Smooth muscle cell (in vitro differentiated cells): ENCODE results near the gene MREG. TPM values are rescaled to one million over a fixed set of nuclear protein-coding genes. Genes with fewer than 3 reads are reported as not detected.

ENCODE experiments used
- DNase-seq: peaks from one replicate; lab custom pipeline; 2025; ENCODE audit not compliant: unreplicated experiment; lab: John Stamatoyannopoulos, UW
- H2AFZ ChIP-seq: fragments of 200-600 bp; sonication (generic); 2 replicates; pipeline ENCODE4 v1.6.0; 2016; ENCODE audit warnings: antibody characterized with exemption, low read depth, mild to moderate bottlenecking
- H3F3A ChIP-seq: fragments of 200-600 bp; sonication (generic); 2 replicates; pipeline ENCODE4 v1.6.0; 2017; ENCODE audit warnings: antibody characterized with exemption, low read depth
- H3K27ac ChIP-seq: fragments of 200-600 bp; sonication (generic); 2 replicates; pipeline ENCODE4 v1.5.1; 2016; ENCODE audit warnings: low read depth, mild to moderate bottlenecking
- H3K27me3 ChIP-seq: fragments of 200-600 bp; sonication (generic); 2 replicates; pipeline ENCODE4 v1.6.1; 2016; ENCODE audit warnings: low read depth, mild to moderate bottlenecking
- H3K36me3 ChIP-seq: fragments of 200-600 bp; sonication (generic); 2 replicates; pipeline ENCODE4 v1.5.1; 2016; ENCODE audit warnings: low read depth
- H3K4me1 ChIP-seq: fragments of 200-600 bp; sonication (generic); 2 replicates; pipeline ENCODE4 v1.5.1; 2016; ENCODE audit warnings: low read depth
- H3K4me2 ChIP-seq: fragments of 200-600 bp; sonication (generic); 2 replicates; pipeline ENCODE4 v1.6.0; 2016; ENCODE audit warnings: mild to moderate bottlenecking
- H3K4me3 ChIP-seq: fragments of 200-600 bp; sonication (generic); 2 replicates; pipeline ENCODE4 v1.5.1; 2016; ENCODE audit warnings: mild to moderate bottlenecking
- H3K79me2 ChIP-seq: fragments of 200-600 bp; sonication (generic); 2 replicates; pipeline ENCODE4 v1.6.0; 2016; ENCODE audit warnings: low read depth, mild to moderate bottlenecking
- H3K9ac ChIP-seq: fragments of 200-600 bp; sonication (generic); 2 replicates; pipeline ENCODE4 v1.6.0; 2016; ENCODE audit warnings: low read depth
- H3K9me3 ChIP-seq: fragments of 200-600 bp; sonication (generic); replicated peaks from 2 replicates; pipeline ENCODE4 v1.5.1; 2016; ENCODE audit warnings: low read depth
- H4K20me1 ChIP-seq: fragments of 200-600 bp; sonication (generic); 2 replicates; pipeline ENCODE4 v1.6.0; 2016; ENCODE audit warnings: low read depth
- CTCF ChIP-seq: fragments of 200-600 bp; sonication (generic); IDR thresholded peaks from 2 replicates; pipeline ENCODE4 v1.5.1; 2017; ENCODE audit warnings: borderline replicate concordance, mild to moderate bottlenecking, antibody characterized with exemption; ENCODE audit not compliant: insufficient read depth, poor library complexity, severe bottlenecking
- WGBS: methylation state at CpG from one replicate; pipeline ENCODE4 v1.1.7; 2016; ENCODE audit warnings: low lambda C conversion rate; 5-methylcytosine and 5-hydroxymethylcytosine counted together
- polyA plus RNA-seq: library from polyadenylated mRNA; unstranded; fragments of >200 nt; fragmentation: Nextera tagmentation; extraction: Ambion mirVana; gene quantifications from 2 replicates; pipeline ENCODE4 v1.2.1, GENCODE V29; 2016
- total RNA-seq: library from RNA; depleted of rRNA; stranded (reverse); fragments of >200 nt; gene quantifications from 2 replicates; pipeline ENCODE4 v1.2.3, GENCODE V29; 2014

Gene MREG
- total and polyA plus RNA-seq, 2 experiments from 2014 or later: 2.3 to 5.5 TPM

GRCh38 chr2:216056739-216057138, 43.4 kb upstream of the MREG start:
- peaks cover 5% of the 10 kb centered on the region for H3F3A ChIP-seq
- no peak overlapping the region for H3K9ac ChIP-seq
- no peaks in the 10 kb centered on the region for H3K4me1 ChIP-seq
- H3K27ac ChIP-seq: no peak overlapping the region
- no peak for TF ChIP-seq CTCF
- no peaks in the 10 kb centered on the region for H3K9me3 ChIP-seq
- no peak overlapping the region for H3K4me2 ChIP-seq
- no peak overlapping the region for H2AFZ ChIP-seq
- no peaks in the 10 kb centered on the region for H4K20me1 ChIP-seq
- H3K27me3 ChIP-seq: no peaks in the 10 kb centered on the region
- DNase-seq: no peak
- no peaks in the 10 kb centered on the region for H3K36me3 ChIP-seq
- H3K79me2 ChIP-seq: no peaks in the 10 kb centered on the region
- WGBS: 80% methylated on average over 3 of the region's 3 CpGs
- no peak overlapping the region for H3K4me3 ChIP-seq

- no peaks in the 10 kb centered on the region for H3K36me3 ChIP-seq
These were observed 42.3 kb upstream of the MREG start for GRCh38 chr2:216055680-216056079.

GRCh38 chr2:216052420-216052819, 39.1 kb upstream of the MREG start:
- Histone ChIP-seq H3K27me3 (no peaks in the 10 kb centered on the region), H4K20me1 (no peaks in the 10 kb centered on the region), H3K27ac (no peak overlapping the region), H3F3A (peaks cover 3% of the 10 kb centered on the region), H3K9ac (no peak overlapping the region), H3K36me3 (no peaks in the 10 kb centered on the region), H3K79me2 (no peaks in the 10 kb centered on the region), H2AFZ (no peak overlapping the region), H3K4me1 (no peaks in the 10 kb centered on the region), H3K9me3 (no peaks in the 10 kb centered on the region), H3K4me2 (no peak overlapping the region), H3K4me3 (no peak overlapping the region)
- no peak for DNase-seq
- no peak for TF ChIP-seq CTCF
- WGBS: 92% methylated on average over 2 of the region's 2 CpGs

More at GRCh38 chr2:216055680-216056079, 42.3 kb upstream of the MREG start:
- Histone ChIP-seq H3K4me2 (no peak overlapping the region), H4K20me1 (no peaks in the 10 kb centered on the region), H3F3A (peaks cover 5% of the 10 kb centered on the region), H3K27me3 (no peaks in the 10 kb centered on the region), H3K4me3 (no peak overlapping the region), H2AFZ (no peak overlapping the region), H3K4me1 (no peaks in the 10 kb centered on the region), H3K9ac (no peak overlapping the region), H3K79me2 (no peaks in the 10 kb centered on the region), H3K27ac (no peak overlapping the region), H3K9me3 (no peaks in the 10 kb centered on the region)
- no peak for TF ChIP-seq CTCF
- 92% methylated on average over 4 of the region's 4 CpGs for WGBS
- DNase-seq: no peak

GRCh38 chr2:216051350-216051749, 38.0 kb upstream of the MREG start:
- no peak for DNase-seq
- 91% methylated on average over 3 of the region's 3 CpGs for WGBS
- no peak for TF ChIP-seq CTCF
- Histone ChIP-seq H3K4me3 (no peak overlapping the region), H3K36me3 (no peaks in the 10 kb centered on the region), H3K4me2 (no peak overlapping the region), H3K9ac (no peak overlapping the region), H3K27me3 (no peaks in the 10 kb centered on the region), H3K9me3 (no peaks in the 10 kb centered on the region), H2AFZ (no peak overlapping the region), H3K27ac (no peak overlapping the region), H3F3A (no peaks in the 10 kb centered on the region), H4K20me1 (no peaks in the 10 kb centered on the region), H3K4me1 (no peaks in the 10 kb centered on the region), H3K79me2 (no peaks in the 10 kb centered on the region)
